ENCODE measurements around the gene EPOP. TPM values are rescaled to one million over a fixed set of nuclear protein-coding genes. Genes with fewer than 3 reads are reported as not detected.

Gene EPOP
- total RNA-seq, 1 experiment from 2014 or later = 11.1 TPM

DNA sequence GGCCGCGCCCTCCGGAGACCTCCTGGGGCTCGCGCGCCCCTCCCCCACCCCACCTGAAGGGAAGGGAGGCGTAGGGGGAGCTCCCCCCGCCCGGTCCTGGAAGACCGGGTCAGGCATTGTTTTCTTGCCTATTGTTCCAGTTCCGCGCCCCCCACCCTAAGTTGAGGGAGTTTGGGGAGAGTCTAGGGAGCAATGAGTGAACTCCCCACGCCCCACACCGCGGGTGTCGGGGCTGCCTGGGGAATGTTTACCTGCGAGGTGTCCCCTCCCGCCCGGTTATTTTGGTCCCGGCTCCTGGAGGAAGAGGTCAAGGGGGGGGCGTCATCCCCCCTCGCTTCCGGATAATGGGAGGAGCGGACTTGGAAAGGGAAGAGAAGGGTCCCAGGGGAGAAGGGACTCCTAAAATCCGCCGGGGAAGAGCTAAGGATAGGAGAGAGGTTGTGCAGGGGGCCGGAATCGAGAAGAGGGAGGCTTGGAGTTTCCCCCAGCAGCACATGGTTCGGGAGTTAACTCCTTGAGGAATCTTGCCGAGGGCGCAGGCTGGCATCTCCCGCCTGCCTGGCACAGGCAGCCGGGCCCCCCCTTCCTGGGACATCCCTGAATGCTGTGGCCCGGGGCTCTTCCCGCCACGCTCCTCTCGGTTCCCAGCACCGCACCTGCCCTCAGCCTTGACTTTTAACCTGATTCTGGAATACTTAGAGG is 31.2 kb upstream of the EPOP start:
- DNase-seq (ENCODE audit: low spot score) = peak; percentile 88

DNA sequence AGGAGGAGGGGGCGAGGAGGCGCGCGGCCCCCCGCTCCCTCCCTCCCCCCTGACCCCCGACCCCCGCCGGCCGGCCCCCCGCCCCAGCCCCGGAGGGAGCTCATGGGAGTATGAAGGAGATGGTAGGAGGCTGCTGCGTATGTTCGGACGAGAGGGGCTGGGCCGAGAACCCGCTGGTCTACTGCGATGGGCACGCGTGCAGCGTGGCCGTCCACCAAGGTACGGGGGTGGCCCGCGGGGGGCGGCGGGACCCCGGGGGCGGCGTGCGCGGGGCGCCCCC is 30.7 kb upstream of the EPOP start:
- no peak for DNase-seq (ENCODE audit: low spot score)

DNA sequence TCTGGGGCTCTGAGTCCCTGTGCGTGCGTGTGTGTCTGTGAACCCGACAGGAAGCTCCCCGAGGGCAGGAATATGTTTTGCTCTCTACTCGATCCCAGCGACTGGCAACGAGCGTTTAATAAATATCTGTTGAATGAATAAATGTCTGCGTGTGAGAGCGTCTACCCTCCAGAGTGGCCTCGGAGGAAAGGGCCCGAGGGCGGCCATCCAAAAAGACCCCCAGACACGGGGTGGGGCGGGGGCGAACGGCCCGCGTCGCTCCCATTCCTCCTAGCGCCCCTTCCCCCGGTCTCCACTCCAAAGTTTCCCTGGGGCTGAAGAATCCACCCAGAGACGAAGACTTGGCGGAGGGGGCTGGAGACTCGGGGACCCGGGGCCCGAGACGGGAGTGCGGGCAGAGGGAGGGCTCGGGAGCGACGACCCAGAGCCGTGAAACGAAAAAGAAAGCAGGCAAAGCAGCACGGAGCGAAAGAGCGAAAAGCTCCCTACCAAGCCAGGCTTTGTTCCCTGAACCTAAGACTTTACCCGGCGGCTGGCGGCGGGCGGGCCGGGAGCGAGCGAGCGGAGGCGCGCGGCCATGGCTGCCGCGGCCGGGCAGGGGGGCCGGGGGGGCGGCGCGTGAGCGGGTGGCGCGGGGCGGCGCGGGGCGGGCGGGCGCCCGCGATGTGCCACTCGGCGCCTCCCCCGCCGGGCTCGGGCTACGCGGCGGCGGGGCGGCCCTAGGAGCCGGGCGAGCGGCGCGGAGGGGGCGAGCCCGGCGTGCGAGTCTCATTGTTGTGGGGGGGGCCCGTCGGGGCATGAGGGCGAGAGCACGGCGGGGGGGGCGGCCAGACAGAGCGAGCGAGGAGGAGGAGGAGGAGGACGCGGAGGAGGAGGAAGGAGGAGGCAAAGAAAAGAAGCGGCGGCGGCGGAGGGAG is 30.1 kb upstream of the EPOP start, which contains the start of gene MLLT6:
Gene MLLT6, plus strand, starts transcription at position 668 of the 917 bp plus-strand sequence. CDS start 360 bp downstream, outside the sequence.
- peak; percentile 93 for DNase-seq (ENCODE audit: low spot score)

GRCh38 chr17:38703742-38704605 is 29.2 kb upstream of the EPOP start:
- peak; percentile 99 for DNase-seq (ENCODE audit: low spot score)

DNA sequence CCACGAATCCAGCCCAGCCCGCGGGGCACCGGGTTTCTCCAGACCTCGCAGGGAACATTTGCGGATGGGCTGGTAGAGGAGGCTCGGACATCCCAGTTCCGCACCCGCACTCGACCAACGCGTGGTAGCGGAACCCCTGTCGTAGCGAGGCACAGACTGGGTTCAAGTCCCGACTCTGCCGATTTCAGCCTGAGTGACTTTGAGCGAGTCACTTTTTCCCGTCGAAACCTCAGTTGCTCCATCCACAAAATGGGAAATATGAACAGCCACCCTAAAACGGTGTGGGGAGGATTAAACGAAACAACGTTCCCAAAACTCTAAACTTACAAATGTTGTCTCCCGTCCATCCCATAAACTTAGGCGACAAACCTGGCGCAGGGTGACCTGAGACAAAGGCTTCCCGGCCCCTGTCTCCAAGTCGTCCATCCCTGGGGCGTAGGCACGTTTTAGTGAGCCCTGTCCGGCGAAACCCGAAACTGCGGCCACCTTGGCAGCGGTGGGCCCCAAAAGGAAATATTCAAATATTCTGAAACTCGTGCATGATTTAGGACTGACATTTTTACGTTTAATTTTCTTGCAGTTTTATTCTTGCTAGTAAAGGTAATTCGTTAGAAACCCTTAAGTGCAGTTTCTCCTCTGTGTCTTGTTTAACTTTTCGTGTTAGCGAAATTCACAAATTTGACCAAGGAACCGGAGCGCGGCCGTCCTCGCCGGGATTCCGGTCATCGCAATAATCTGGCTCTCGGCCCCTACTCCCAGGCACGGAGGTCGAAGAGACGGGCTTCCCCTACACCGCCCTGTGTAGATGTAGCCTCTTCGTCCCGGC is 28.4 kb upstream of the EPOP start:
- peak; percentile 50 for DNase-seq (ENCODE audit: low spot score)

DNA sequence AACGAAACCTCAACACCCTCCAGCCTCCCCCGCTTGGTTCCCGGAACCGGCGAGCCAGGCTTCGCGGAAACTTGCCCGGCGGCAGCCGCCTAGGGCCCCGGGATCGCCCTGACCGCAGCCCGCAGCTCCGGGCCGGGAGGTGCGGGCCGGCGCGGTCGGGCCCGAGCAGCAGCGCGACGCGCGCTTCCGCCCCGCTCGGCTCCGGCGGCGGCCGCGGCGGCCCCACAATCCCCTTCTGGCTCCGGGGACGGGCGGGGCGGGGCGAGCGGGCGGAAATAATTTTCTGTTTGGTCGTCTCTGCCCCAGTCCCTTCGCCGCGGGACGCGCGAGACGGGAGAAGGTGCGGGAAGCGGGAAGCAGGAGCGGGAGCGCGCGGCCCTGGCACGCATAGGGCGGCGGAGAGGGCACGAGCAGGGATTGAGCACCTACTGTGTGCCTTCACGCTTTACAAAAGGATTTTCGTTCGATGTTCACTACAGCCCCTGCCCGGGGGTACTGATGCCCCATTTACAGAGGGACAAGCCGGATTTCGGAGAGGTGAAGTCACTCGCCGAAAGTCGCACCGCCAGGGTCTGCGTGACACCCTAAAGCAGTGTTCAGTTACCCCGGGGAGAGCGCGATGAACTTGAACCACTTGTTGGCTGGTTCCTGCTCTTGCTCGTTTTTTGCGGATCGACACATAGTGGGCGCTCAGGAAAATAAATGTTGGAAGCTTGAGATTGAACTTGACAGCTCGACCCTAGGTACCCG is 27.6 kb upstream of the EPOP start:
- DNase-seq (ENCODE audit: low spot score) = peak; percentile 95

- no peak for DNase-seq (ENCODE audit: low spot score)
These were observed 26.9 kb upstream of the EPOP start for GRCh38 chr17:38701504-38702165.

DNA sequence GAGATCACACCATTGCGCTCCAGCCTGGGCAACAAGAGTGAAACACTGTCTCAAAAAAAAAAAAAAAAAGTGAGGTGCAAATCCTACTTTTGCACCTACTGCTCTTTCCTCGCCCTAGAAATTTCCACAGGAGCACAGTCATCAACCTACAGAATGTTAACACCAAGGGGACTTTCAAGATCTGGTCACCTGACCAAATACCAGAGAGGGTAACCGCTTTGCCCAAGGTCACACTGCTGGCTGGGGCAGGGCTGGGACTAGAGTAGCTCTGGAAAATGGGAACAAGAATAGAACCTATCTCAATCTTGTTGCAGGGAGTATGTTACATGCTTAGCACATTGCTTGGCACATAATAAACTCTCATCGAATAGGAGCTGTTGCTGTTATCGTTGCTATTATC is 24.0 kb upstream of the EPOP start:
- DNase-seq (ENCODE audit: low spot score) = no peak

- DNase-seq (ENCODE audit: low spot score) = no peak
These were observed 22.5 kb upstream of the EPOP start for GRCh38 chr17:38697061-38697820.

GRCh38 chr17:38693700-38694329 is 19.1 kb upstream of the EPOP start:
- DNase-seq (ENCODE audit: low spot score) = no peak

GRCh38 chr17:38691154-38691553 is 16.4 kb upstream of the EPOP start:
- no peak for DNase-seq (ENCODE audit: low spot score)

DNA sequence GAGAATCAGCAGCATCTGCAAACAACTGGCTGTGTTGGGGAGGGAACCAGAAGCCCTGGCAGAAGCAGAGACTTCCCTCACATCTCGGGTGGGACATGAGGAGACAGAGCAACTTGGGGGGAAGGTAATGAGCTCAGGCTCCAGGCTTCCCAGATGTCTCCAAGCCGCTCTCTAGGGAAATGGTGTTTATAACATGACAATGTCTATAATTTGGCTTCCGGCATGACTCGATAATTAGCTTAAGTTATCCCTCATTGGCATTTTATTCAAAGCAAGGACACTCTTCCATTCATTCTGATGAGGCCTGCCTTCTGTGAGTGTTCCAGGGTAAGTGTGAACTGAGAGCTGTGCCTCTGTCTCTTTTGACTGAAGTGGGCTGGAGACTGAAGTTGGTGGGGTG is 15.6 kb upstream of the EPOP start:
- no peak for DNase-seq (ENCODE audit: low spot score)

DNA sequence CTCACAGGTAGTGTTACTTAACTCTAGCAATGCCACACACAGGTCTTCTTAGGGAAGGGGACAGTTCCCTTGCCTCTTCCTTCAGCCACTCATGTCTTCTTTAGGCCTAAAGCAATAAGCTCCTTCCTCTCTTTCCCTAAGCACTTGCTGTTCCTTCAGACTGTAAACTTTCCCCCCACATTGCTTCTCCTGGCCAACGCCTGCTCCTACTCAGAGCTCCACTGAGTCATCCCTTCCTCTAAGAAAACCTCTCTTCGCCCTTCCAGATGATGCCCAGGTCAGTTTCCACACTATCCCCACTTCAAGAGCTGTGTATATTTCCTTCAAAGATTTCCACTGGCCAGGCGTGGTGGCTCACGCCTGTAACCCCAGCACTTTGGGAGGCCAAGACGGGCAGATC is 12.5 kb upstream of the EPOP start:
- no peak for DNase-seq (ENCODE audit: low spot score)

DNA sequence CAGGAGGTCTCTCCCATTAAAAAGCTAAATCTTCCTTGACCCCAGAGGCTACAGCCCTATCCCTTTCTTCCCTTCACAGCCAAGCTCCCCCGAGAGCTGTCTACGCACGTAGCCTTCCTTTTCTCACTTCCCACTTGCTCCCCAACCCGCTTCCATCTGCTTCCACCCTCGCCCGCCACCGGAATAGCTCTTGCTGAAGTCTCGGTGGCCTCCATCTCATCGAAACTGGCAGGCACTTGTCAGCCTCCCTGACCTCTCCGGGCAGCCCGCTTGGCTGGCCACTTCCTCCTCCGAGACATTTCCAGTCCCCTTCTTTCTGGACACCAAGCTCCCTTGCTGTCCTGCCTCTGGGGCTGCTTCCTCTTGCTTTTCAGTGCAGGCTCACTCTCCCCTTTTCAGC is 10.7 kb upstream of the EPOP start:
- no peak for DNase-seq (ENCODE audit: low spot score)

DNA sequence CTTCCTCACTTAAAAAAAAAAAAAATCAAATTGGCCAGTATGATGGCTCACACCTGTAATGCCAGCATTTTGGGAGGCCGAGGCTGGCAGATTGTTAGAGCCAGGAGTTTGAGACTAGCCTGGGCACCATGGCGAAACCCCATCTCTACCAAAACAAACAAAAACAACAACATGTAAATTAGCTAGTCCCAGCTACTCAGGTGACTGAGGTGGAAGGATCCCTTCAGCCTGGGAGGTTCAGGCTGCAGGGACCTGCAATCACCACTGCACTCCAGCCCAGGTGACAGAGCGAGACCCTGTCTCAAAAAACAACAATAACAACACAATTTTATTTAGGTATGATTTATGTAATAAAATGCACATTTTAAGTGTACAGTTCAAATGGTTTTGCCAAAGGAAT is 6.3 kb upstream of the EPOP start:
- DNase-seq (ENCODE audit: low spot score) = no peak

DNA sequence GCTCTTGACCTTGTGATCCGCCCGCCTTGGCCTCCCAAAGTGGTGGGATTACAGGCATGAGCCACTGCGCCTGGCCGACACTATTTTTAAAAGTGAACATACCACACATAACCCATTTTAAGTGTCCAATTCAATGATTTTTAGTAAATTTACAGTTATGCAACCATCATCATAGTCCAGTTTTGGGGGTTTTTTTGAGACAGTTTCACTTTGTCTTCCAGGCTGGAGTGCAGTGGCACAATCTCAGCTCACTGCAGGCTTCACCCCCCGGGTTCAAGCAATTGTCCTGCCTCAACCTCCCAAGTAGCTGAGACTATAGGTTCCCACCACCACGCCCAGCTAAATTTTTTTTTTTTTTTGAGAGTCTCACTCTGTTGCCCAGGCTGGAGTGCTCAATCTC is 3.1 kb upstream of the EPOP start:
- DNase-seq (ENCODE audit: low spot score) = no peak

- peak; percentile 99 for DNase-seq (ENCODE audit: low spot score)
These were observed 2.1 kb upstream of the EPOP start for GRCh38 chr17:38676706-38677504.
